SK-N-SH (cell line): ENCODE measurements around the gene GRIP1. TPM values are rescaled to one million over a fixed set of nuclear protein-coding genes. Genes with fewer than 3 reads are reported as not detected.

Experiments used
- CTCF ChIA-PET: fragments of 300-600, 350-600 bp; formaldehyde crosslinking; extraction: SDS; loops from one replicate; lab custom pipeline; 2021; lab: Yijun Ruan, JAX
- POLR2A ChIA-PET: fragments of 350-600 bp; sonication (Branson Sonifier 250); formaldehyde crosslinking; extraction: SDS; loops from one replicate; lab custom pipeline; 2020; ENCODE audit warnings: antibody characterized with exemption, inconsistent platforms; lab: Yijun Ruan, JAX
- DNase-seq: peaks from one replicate; pipeline ENCODE4 v3.0.0; 2012
- H2AFZ ChIP-seq: fragments of 200-600 bp; sonication (generic); 2 replicates; pipeline ENCODE4 v1.8.1; 2016; ENCODE audit warnings: antibody characterized with exemption, mild to moderate bottlenecking, low read depth
- H3F3A ChIP-seq: fragments of 200-600 bp; sonication (generic); replicated peaks from 2 replicates; pipeline ENCODE3; 2016; ENCODE audit warnings: antibody characterized with exemption, mild to moderate bottlenecking; ENCODE audit not compliant: insufficient read depth
- H3K27ac ChIP-seq, 2 experiments: fragments of 200-500 bp in 1 of 2; fragments of 200-600 bp in 1 of 2; sonication (Bioruptor generic) in 1 of 2; sonication (generic), shearing (Covaris generic) in 1 of 2; 2 replicates each; pipeline versions ENCODE4 v1.5.1 to v1.6.1; 2014 to 2016; ENCODE audit warnings: low read depth in 2 of 2, inconsistent platforms in 1 of 2, low read length in 1 of 2, mild to moderate bottlenecking in 1 of 2, mixed read lengths in 1 of 2
- H3K27me3 ChIP-seq: fragments of 200-600 bp; sonication (generic), shearing (Covaris generic); 2 replicates; pipeline ENCODE4 v1.6.1; 2016; ENCODE audit warnings: mixed run types; ENCODE audit not compliant: insufficient read depth
- H3K36me3 ChIP-seq, 2 experiments: fragments of 200-500 bp in 1 of 2; fragments of 200-600 bp in 1 of 2; sonication (Bioruptor generic) in 1 of 2; sonication (generic) in 1 of 2; replicated peaks in 1 of 2; 2 replicates each; pipeline versions ENCODE3 to v1.5.1; 2014 to 2016; ENCODE audit warnings: low read length in 1 of 2, mild to moderate bottlenecking in 1 of 2; ENCODE audit not compliant: insufficient read depth in 2 of 2, control insufficient read depth in 1 of 2
- H3K4me1 ChIP-seq, 2 experiments: fragments of 200-500 bp in 1 of 2; fragments of 200-600 bp in 1 of 2; sonication (Bioruptor generic) in 1 of 2; sonication (generic), shearing (Covaris generic) in 1 of 2; 2 replicates each; pipeline versions ENCODE4 v1.5.1 to v1.6.1; 2014 to 2016; ENCODE audit warnings: low read depth in 1 of 2, low read length in 1 of 2, mixed run types in 1 of 2; ENCODE audit not compliant: insufficient read depth in 2 of 2, control insufficient read depth in 1 of 2
- H3K4me2 ChIP-seq: fragments of 200-600 bp; sonication (generic), shearing (Covaris generic); 2 replicates; pipeline ENCODE4 v1.6.1; 2017; ENCODE audit warnings: mixed run types
- H3K4me3 ChIP-seq, 2 experiments: fragments of 200-500 bp in 1 of 2; fragments of 200-600 bp in 1 of 2; sonication (Bioruptor generic) in 1 of 2; sonication (generic), shearing (Covaris generic) in 1 of 2; 2 replicates each; pipeline versions ENCODE4 v1.5.1 to v1.8.1; 2014 to 2016; ENCODE audit warnings: low read depth in 2 of 2, inconsistent platforms in 1 of 2, low read length in 1 of 2, mild to moderate bottlenecking in 1 of 2, mixed read lengths in 1 of 2, moderate library complexity in 1 of 2
- H3K79me2 ChIP-seq: fragments of 200-600 bp; sonication (generic); 2 replicates; pipeline ENCODE4 v1.8.1; 2017; ENCODE audit warnings: mild to moderate bottlenecking; ENCODE audit not compliant: insufficient read depth
- H3K9ac ChIP-seq: fragments of 200-600 bp; sonication (generic); 2 replicates; pipeline ENCODE4 v1.6.1; 2017; ENCODE audit warnings: mixed run types
- H3K9me2 ChIP-seq: fragments of 200-600 bp; sonication (generic); 2 replicates; pipeline ENCODE4 v1.6.1; 2017; ENCODE audit warnings: mixed run types
- H3K9me3 ChIP-seq: fragments of 200-600 bp; sonication (generic); 2 replicates; pipeline ENCODE4 v1.6.1; 2017; ENCODE audit warnings: mixed run types, mild to moderate bottlenecking, moderate library complexity
- H4K20me1 ChIP-seq: fragments of 200-600 bp; sonication (generic); 2 replicates; pipeline ENCODE4 v1.6.1; 2017; ENCODE audit warnings: mild to moderate bottlenecking, mixed run types; ENCODE audit not compliant: insufficient read depth
- CTCF ChIP-seq: fragments of 200-600 bp; sonication (generic); IDR thresholded peaks from 2 replicates; pipeline ENCODE4 v1.6.1; 2017; ENCODE audit warnings: antibody characterized with exemption, mild to moderate bottlenecking, moderate library complexity
- EP300 ChIP-seq, 2 experiments: IDR thresholded peaks; 2 replicates each; pipeline versions ENCODE4 v1.4.0 to v1.6.1; 2012; ENCODE audit warnings: borderline replicate concordance in 1 of 2, low read depth in 1 of 2, low read length in 1 of 2
- EZH2phosphoT487 ChIP-seq: fragments of 200-600 bp; sonication (generic); IDR thresholded peaks from 2 replicates; pipeline ENCODE4 v1.6.1; 2017; ENCODE audit warnings: low read depth, mixed run types, mild to moderate bottlenecking, antibody characterized with exemption, moderate library complexity, borderline replicate concordance
- FOSL2 ChIP-seq: IDR thresholded peaks from 2 replicates; pipeline ENCODE4 v1.4.0; 2012; ENCODE audit warnings: low read depth, mild to moderate bottlenecking, moderate library complexity, borderline replicate concordance
- FOXM1 ChIP-seq: IDR thresholded peaks from 2 replicates; pipeline ENCODE4 v1.4.0; 2012; ENCODE audit warnings: low read depth, mild to moderate bottlenecking
- MAX ChIP-seq: IDR thresholded peaks from 2 replicates; pipeline ENCODE4 v1.4.0; 2012; ENCODE audit warnings: low read depth
- MEF2A ChIP-seq: IDR thresholded peaks from 2 replicates; pipeline ENCODE4 v1.4.0; 2012; ENCODE audit warnings: low read depth, borderline replicate concordance
- MXI1 ChIP-seq: IDR thresholded peaks from 2 replicates; pipeline ENCODE4 v1.6.1; 2012; ENCODE audit warnings: mild to moderate bottlenecking, low read depth, low read length, improper control_type of control experiment
- NRF1 ChIP-seq: IDR thresholded peaks from 2 replicates; pipeline ENCODE4 v1.6.1; 2012; ENCODE audit warnings: low read depth, mild to moderate bottlenecking, low read length
- PBX3 ChIP-seq: IDR thresholded peaks from 2 replicates; pipeline ENCODE4; 2012
- RAD21 ChIP-seq: IDR thresholded peaks from 2 replicates; pipeline ENCODE4 v1.6.1; 2012; ENCODE audit warnings: mild to moderate bottlenecking, low read length
- SMC3 ChIP-seq: IDR thresholded peaks from 2 replicates; pipeline ENCODE4 v1.6.1; 2012; ENCODE audit warnings: low read depth, low read length, improper control_type of control experiment
- TAF1 ChIP-seq: IDR thresholded peaks from 2 replicates; pipeline ENCODE4 v1.6.1; 2012; ENCODE audit warnings: low read depth, mild to moderate bottlenecking, low read length, moderate library complexity, borderline replicate concordance
- USF1 ChIP-seq: IDR thresholded peaks from 2 replicates; pipeline ENCODE4 v1.4.0; 2012; ENCODE audit warnings: low read depth, borderline replicate concordance
- YY1 ChIP-seq: IDR thresholded peaks from 2 replicates; pipeline ENCODE4 v1.4.0; 2012; ENCODE audit warnings: low read depth, mild to moderate bottlenecking
- ZBTB33 ChIP-seq: IDR thresholded peaks from 2 replicates; pipeline ENCODE4 v1.4.0; 2012; ENCODE audit warnings: low read depth, borderline replicate concordance
- WGBS: methylation state at CpG from one replicate; pipeline ENCODE4 v1.1.6; 2017; ENCODE audit warnings: low lambda C conversion rate; 5-methylcytosine and 5-hydroxymethylcytosine counted together
- polyA plus RNA-seq, 3 experiments: library from polyadenylated mRNA; depleted of rRNA; stranded (reverse); fragments of >200 nt; gene quantifications; 2 replicates each; pipeline ENCODE4 v1.2.3, GENCODE V29; 2012

Gene GRIP1
- polyA plus RNA-seq, 1 of the 3 experiments (the other 2 are of a cell fraction) = 0.07 TPM

GRCh38 chr12:66694666-66695613 lies 16.1 kb upstream of the GRIP1 start:
- Histone ChIP-seq H3K4me1 (no peaks in the 10 kb centered on the region), H3K4me3 (no peak overlapping the region), H2AFZ (no peak overlapping the region), H3K9ac (no peak overlapping the region), H3K4me2 (no peak overlapping the region), H3K27ac (no peak overlapping the region), H3K9me3 (no peaks in the 10 kb centered on the region), H3K9me2 (no peaks in the 10 kb centered on the region), H4K20me1 (no peaks in the 10 kb centered on the region), H3K36me3 (no peaks in the 10 kb centered on the region), H3K27me3 (peaks cover 14% of the 10 kb centered on the region; the same call in 1 of the 2 replicates), H3F3A (no peaks in the 10 kb centered on the region), H3K79me2 (no peaks in the 10 kb centered on the region)
- no peak for TF ChIP-seq RAD21
- no peak for TF ChIP-seq FOSL2
- no peak for TF ChIP-seq MEF2A
- TF ChIP-seq MXI1 = no peak
- no peak for TF ChIP-seq NRF1
- TF ChIP-seq USF1 = no peak
- no peak for TF ChIP-seq PBX3
- TF ChIP-seq YY1 = no peak
- TF ChIP-seq FOXM1 = no peak
- no peak for TF ChIP-seq TAF1
- TF ChIP-seq ZBTB33 = no peak
- no peak for TF ChIP-seq EZH2phosphoT487
- TF ChIP-seq CTCF = no peak
- no peak for TF ChIP-seq MAX
- TF ChIP-seq SMC3 = no peak
- TF ChIP-seq EP300 (IDR thresholded peaks at IDR 0.05; ENCODE audit: borderline replicate concordance in 1 of 2, low read depth in 1 of 2, low read length in 1 of 2) = no peak
- 10% methylated on average over 5 of the region's 5 CpGs for WGBS
- ChIA-PET POLR2A (no interaction called here), CTCF (interaction anchor here (0.6 to 3.8 kb wide), 16 partner anchors 10 to 425 kb away, joined by 3 to 24 read pairs (median 4); partner anchors contain the start of gene GRIP1)
- no peak for DNase-seq
